ENCODE data around the gene PHACTR3.
"Not testable (repeated sequence)": the region's sequence is repeated elsewhere in the genome, so short reads cannot be mapped to it uniquely, and the experiment has no call there.

PHACTR3 gene
- 0 to 0.13 reads per million in 2 donors for total RNA-seq

- DNase-seq: no peak
These were observed at the start of gene PHACTR3 for GRCh38 chr20:59603781-59604541. TSS of gene PHACTR3 (plus strand) at chr20:59604540. CDS start at chr20:59605015, 475 bp downstream.

- not testable (repeated sequence) for DNase-seq
These were observed 46.4 kb upstream of the PHACTR3 start for GRCh38 chr20:59557733-59558529.

GRCh38 chr20:59559024-59559817, 45.1 kb upstream of the PHACTR3 start:
- DNase-seq: no peak

GRCh38 chr20:59559863-59560262, 44.5 kb upstream of the PHACTR3 start:
- no peak for DNase-seq

- no peak for DNase-seq
These were observed 43.6 kb upstream of the PHACTR3 start for GRCh38 chr20:59560588-59561227.

GRCh38 chr20:59561228-59561605, 43.1 kb upstream of the PHACTR3 start:
- no peak for DNase-seq

- no peak for DNase-seq
These were observed 42.6 kb upstream of the PHACTR3 start for GRCh38 chr20:59561614-59562277.

GRCh38 chr20:59564171-59564570, 40.2 kb upstream of the PHACTR3 start:
- no peak for DNase-seq

GRCh38 chr20:59564943-59565342, 39.4 kb upstream of the PHACTR3 start:
- DNase-seq: no peak

GRCh38 chr20:59565768-59566461, 38.4 kb upstream of the PHACTR3 start:
- DNase-seq: no peak

- no peak for DNase-seq
These were observed 37.5 kb upstream of the PHACTR3 start for GRCh38 chr20:59566631-59567524.

GRCh38 chr20:59567585-59568508, 36.5 kb upstream of the PHACTR3 start:
- no peak for DNase-seq

GRCh38 chr20:59568509-59569024, 35.8 kb upstream of the PHACTR3 start:
- DNase-seq: no peak

GRCh38 chr20:59569305-59569704, 35.0 kb upstream of the PHACTR3 start:
- DNase-seq: no peak

- DNase-seq: no peak
These were observed 33.2 kb upstream of the PHACTR3 start for GRCh38 chr20:59571151-59571550.

- DNase-seq: peak in 3 of 5 experiments; percentile 31 to 39 (median 33)
These were observed 32.6 kb upstream of the PHACTR3 start for GRCh38 chr20:59571551-59572314.

GRCh38 chr20:59572515-59572914, 31.8 kb upstream of the PHACTR3 start:
- no peak for DNase-seq

GRCh38 chr20:59573837-59574236, 30.5 kb upstream of the PHACTR3 start:
- no peak for DNase-seq

Data from T-helper 2 cell (primary cell).